22Rv1 (cell line): ENCODE measurements around the gene SELENOV.
A peak's percentile ranks its signal among the peaks of the same experiment; 100 is the strongest.

Source experiments
- H3K27ac ChIP-seq: fragments of 450-650 bp; 2 replicates; pipeline ENCODE4 v1.5.1; 2017
- ZFX ChIP-seq: fragments of 450-650 bp; IDR thresholded peaks from 2 replicates; pipeline ENCODE4 v1.6.1; 2017; ENCODE audit warnings: antibody characterized with exemption, borderline replicate concordance
- TF ChIP-seq, protein P1 (sequence below): fragments of 450-650 bp; IDR thresholded peaks from 2 replicates; pipeline ENCODE4 v1.5.1; 2017; ENCODE audit warnings: mild to moderate bottlenecking

Gene SELENOV

DNA sequence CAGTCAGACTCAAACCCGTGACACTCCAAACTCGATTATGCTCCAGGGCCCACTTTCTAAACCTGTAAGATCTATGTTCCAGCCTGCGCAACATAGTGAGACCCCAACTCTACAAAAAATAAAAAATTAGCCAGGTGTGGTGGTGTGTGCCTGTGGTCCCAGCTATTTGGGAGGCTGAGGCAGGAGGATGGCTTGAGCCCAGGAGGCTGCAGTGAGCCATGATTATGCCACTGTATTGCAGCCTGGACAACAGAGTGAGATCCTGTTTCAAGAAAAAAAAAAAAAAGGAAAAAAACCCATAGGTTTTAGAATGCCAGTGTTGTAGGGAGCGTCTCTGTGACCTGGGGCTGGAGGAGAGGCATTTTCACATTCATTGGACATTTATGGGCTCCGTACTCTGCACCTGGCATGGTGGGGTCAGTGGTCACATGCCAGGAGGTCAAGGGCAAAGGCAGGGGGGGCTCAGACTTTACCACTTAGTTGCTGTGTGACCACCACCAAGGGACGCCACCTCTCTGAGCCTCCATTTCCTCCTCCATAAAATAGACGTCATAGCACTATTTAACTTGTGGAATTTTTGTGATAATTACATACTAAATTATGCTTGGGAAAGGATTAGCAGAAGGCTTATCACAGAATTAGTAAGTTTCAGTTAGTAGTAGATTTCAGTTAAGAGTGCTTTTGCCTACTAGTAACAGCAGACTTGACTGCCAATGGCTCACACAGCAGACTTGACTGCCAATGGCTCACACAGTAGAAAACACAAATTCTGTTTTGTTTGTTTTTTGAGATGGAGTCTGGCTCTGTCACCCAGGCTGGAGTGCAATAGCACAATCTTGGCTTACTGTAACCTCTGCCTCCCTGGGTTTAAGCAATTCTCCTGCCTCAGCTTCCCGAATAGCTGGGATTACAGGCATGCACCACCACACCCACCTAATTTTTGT lies 5.9 kb downstream of the SELENOV start:
- no peak overlapping the region for H3K27ac ChIP-seq
- no peak for TF ChIP-seq ZFX
- TF ChIP-seq, protein P1, sequence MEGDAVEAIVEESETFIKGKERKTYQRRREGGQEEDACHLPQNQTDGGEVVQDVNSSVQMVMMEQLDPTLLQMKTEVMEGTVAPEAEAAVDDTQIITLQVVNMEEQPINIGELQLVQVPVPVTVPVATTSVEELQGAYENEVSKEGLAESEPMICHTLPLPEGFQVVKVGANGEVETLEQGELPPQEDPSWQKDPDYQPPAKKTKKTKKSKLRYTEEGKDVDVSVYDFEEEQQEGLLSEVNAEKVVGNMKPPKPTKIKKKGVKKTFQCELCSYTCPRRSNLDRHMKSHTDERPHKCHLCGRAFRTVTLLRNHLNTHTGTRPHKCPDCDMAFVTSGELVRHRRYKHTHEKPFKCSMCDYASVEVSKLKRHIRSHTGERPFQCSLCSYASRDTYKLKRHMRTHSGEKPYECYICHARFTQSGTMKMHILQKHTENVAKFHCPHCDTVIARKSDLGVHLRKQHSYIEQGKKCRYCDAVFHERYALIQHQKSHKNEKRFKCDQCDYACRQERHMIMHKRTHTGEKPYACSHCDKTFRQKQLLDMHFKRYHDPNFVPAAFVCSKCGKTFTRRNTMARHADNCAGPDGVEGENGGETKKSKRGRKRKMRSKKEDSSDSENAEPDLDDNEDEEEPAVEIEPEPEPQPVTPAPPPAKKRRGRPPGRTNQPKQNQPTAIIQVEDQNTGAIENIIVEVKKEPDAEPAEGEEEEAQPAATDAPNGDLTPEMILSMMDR, result no peak

GRCh38 chr19:39524495-39524894 lies 9.6 kb downstream of the SELENOV start:
- no peak for TF ChIP-seq ZFX
- TF ChIP-seq, protein P1, result no peak
- no peak overlapping the region for H3K27ac ChIP-seq

- no peak for TF ChIP-seq ZFX
- TF ChIP-seq, protein P1, result no peak
- H3K27ac ChIP-seq, result no peak overlapping the region
Observed at GRCh38 chr19:39525205-39525604, 10.3 kb downstream of the SELENOV start.

DNA sequence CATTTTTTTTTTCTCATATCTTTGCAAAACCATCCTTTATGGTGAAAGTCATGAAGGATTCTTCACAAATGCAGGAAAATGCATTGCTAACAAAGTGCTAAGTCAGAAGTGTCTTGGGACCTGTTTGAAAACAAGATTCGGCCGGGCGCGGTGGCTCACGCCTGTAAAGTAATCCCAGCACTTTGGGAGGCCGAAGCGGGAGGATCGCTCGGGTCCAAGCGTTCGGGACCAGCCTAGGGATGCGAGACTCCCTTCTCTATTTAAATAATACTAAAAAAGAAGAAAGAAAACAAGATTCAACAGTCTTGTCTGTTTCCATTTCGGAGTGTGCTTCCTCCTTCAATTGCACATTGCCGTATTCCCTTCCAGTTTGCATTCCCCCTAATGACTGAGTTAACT lies 16.9 kb downstream of the SELENOV start:
- no peak overlapping the region for H3K27ac ChIP-seq
- no peak for TF ChIP-seq ZFX
- TF ChIP-seq, protein P1, result no peak

DNA sequence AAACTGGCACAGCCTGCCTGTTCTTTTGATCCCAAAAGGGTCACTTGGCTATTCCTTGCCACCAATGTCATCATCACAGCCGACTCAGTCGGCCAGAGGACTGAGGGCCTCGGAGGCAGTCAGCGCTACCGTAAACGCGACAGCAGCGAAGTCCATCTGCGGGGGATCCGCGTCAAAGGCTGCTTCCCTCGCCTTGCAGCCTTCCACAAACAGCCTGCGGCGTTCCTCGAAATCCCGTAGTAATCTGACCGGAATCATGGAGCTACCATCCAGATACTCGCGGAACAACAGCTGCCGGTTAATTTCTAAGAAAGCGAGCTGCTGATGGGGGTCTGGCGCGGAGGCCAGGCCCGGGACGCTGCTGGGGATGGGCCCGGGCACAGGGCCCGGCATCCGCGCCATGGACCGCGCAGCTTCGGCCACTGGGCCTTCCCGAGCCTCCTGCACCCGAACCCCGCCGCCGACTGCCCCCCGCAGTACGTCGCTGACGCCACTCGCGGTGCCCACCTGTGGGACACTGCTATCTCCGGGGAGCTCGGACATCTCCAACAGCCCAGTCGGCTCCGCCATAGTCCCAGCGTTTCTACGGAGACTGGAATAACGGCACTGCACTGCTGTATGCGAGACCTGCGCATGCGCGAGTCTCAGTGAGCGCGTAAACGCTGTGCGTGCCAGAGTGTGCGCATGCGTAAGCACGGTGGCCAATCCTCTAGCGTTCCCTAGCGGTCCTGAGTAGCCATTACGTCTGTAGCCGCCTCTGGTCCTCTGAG lies 17.5 kb downstream of the SELENOV start, which contains the start of gene EID2B:
EID2B (minus strand) TSS at position 620 of the 770 bp plus-strand sequence; CDS start at position 570, 50 bp downstream.
- no peak within 1 kb of the TSS for H3K27ac ChIP-seq
- no peak for TF ChIP-seq ZFX
- TF ChIP-seq, protein P1, result peak; percentile 97

DNA sequence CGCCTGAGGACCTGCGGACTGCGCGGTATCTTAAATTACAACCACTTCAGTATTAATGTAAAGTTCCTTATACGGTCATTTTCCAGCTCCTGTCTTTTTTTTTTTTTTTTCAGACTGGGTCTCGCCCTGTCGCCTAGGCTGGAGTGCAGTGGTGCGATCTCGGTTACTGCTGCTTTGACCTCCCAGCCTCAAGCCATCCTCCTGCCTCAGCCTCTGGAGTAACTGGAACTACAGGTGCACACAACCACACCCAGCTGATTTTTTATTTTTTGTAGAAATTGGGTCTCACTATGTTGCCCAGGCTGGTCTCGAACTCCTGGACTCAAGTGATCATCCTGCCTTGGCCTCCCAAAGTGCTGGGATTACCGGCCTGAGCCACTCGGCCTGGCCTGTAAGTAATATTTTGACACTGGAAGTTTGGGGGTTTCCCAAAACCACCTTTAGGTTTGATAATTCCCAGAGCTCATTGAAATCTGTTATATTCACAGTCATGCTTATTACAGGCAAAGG lies 18.1 kb downstream of the SELENOV start:
- TF ChIP-seq ZFX, result no peak
- TF ChIP-seq, protein P1, result peak; percentile 55

More for the DNA sequence above, 18.1 kb downstream of the SELENOV start:
- no peak overlapping the region for H3K27ac ChIP-seq
